GM19468 (cell line): Measurements from ENCODE around the gene BACE2.

Experiments
- ATAC-seq: cut with Tn5 transposase; IDR thresholded peaks from one replicate; pipeline ENCODE4 v1.9.1; 2021; ENCODE audit warnings: mild to moderate bottlenecking, moderate library complexity, moderate number of reproducible peaks; ENCODE audit not compliant: unreplicated experiment; ENCODE audit errors: extremely low read depth

Gene BACE2

DNA sequence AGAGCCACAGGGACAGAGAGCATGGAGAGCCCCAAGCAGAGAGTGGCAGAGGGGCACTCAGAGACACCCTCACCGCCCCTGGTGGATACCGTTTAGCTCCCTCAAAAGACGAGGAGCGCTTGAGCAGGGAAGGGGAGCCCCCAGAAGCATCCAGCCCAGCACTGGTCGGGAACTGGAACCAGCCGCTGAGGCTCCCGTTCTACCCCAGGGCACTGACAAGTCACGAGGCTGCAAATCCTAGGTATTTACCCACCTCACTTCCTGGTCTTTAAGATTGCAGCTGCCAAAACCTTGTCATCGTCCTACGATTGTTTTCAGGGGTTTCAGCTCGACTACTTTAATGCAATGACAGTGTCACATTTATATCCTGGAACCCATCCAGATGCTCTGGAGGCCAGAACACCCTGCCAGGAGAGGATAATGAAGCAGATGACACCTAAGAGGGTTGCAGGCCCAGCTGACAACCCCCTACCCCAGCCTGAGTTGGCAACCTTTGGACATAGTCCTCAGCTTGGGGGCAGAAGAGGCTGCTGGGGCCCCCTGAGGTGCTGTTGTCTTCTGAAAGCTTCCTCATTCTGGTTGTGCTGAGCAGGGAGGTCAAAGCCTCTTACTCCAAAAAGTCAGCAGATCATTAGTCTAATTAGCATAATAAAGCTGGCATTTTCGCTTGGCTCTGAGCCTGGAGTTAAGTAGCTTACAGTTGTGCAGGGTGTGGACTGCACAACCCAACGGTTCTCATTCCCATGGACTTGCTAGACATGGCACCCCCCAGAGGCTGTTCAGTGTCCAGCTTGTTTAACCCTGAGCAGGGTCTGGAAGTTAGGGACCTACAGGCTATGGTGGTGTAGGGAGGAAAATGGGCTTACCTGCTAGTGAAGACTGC, 20.6 kb upstream of the BACE2 start:
- ATAC-seq = no peak

- ATAC-seq = no peak
Measured at GRCh38 chr21:41147979-41148355, 20.0 kb upstream of the BACE2 start.

DNA sequence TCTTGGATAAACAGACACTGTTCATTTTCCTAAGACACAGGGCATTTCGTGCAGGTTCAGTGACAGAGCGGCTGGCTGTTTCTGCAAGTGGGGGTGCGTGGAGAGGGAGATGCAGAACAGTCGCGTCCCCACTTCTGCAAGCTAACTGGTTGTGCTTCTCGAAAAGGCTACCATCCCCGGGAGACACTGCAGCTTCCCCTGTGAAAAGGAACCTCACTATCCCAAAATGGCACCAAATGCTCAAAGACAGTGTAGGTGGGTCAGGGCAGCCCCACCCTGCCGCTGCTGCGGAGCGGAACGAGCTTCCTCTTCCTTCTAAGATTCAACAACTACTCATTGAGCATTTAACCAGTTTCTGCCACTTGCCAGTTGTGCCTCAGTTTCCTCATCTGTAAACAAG, 19.2 kb upstream of the BACE2 start:
- no peak for ATAC-seq

GRCh38 chr21:41149199-41149598, 18.8 kb upstream of the BACE2 start:
- no peak for ATAC-seq

DNA sequence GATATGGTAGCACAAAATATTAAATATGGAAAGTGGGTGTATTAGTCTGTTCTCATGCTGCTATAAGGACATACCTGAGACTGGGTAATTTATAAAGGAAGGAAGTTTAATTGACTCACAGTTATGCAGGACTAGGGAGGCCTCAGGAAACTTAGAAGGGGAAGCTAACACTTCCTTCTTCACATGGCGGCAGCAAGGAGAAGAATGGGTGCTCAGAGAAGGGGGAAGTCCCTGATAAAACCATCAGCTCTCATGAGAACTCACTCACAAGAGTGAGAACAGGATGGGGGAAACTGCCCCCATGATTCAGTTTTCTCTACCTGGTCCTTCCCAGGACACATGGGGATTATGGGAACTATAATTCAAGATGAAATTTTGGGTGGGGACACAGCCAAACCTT, 15.8 kb upstream of the BACE2 start:
- no peak for ATAC-seq

- ATAC-seq = no peak
Measured at GRCh38 chr21:41153443-41153842, 14.5 kb upstream of the BACE2 start.

DNA sequence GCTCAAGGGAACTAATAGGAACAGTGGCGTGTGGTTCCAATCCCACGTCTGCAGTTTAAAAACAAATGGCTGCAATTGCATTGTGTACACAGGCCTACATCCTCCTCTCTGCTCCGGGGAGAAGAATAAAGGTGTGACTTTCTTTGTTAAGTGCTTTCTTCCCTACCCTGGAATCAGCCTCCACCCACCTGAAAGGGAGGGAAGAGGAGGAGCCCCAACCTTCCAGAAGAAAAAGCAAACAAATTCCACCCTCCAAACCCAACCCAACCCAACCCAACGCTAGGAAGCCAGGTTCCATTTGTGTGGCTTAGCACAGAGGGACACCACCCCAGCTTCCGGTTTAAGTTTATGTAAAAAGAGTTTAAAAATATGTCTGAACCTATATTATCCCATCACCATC, 11.8 kb upstream of the BACE2 start:
- ATAC-seq = no peak

DNA sequence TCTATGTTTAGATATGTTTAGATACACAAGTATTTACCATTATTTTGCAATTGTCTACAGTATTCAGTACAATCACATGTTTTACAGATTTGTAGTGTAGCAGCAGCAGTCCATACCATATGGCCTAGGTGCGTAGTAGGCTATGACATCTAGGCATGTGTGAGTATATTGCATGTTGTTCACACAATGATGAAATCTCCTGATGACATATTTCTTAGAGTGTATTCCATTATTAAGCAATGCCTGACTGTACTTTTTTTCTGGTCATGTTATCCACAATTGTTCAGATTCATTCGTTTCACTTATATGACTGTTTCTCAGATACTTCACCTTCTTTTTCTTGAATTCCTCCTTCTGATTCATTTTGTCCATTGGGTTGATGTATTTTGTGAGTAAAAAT, 9.9 kb upstream of the BACE2 start:
- no peak for ATAC-seq

- no peak for ATAC-seq
Measured at GRCh38 chr21:41160036-41160435, 7.9 kb upstream of the BACE2 start.

GRCh38 chr21:41161428-41161827, 6.5 kb upstream of the BACE2 start:
- ATAC-seq = no peak

DNA sequence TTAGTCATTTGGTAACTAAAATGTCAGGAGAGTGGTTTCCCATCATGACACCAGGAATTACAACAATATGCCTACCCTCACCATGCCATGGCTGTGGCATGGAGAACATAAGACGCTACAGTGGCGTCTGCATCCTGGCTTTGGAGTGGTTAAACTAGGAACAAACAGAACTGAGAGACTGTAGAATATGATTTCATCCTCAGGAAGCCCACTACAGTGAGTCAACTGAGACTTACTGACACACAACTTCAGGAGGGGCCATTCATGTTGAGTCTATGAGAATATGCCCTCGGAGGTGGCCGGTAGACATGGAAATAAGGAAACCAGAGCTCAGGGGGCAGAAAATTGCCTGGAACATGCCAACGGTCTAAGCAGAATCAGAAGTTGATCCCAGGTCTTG, 5.9 kb upstream of the BACE2 start:
- ATAC-seq = no peak

GRCh38 chr21:41163091-41163490, 4.9 kb upstream of the BACE2 start:
- no peak for ATAC-seq

DNA sequence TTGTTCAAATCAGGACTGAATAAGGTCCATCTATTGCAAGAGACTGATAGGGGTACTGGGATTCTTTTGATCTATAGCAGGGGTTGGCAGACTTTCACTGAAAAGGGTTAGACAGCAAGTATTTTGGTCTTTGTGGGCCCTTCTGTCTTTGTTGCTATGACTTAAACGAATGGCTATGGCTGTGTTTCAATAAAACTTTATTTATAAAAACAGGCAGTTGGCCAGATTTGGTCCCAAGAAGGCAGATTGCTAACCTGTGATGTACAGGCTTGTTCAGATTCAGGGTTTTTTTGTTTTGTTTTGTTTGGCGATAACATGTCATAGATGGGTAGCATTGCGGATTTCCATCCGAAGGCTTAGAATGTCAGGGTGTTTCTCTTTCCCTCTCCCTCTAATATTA, 3.9 kb upstream of the BACE2 start:
- no peak for ATAC-seq

- no peak for ATAC-seq
Measured at GRCh38 chr21:41164981-41165655, 2.8 kb upstream of the BACE2 start.

DNA sequence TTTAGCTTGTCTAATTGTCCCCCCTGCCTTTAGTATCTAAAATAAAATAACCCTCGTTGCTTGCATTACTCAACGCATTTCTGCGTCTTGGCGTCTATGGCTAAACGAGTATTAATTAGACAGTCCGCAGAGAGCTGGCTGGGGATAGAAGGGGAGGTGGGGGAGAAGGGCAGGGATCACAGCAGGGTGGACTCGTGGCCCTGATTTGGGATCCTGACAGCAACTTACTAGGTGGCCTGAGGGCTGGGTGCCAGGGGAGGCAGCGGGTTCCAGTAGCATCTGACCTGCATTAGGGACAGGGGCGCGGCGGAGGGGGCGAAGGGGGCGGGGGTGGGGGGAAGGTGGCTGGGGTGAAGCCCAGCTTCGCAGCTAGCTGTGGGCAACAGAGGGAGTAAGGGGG, 1.1 kb upstream of the BACE2 start:
- no peak for ATAC-seq

GRCh38 chr21:41168391-41169257, 664 bp downstream of the BACE2 start:
- no peak for ATAC-seq

- ATAC-seq = no peak
Measured at GRCh38 chr21:41169258-41169576, 1.3 kb downstream of the BACE2 start.

- no peak for ATAC-seq
Measured at GRCh38 chr21:41169701-41170100, 1.7 kb downstream of the BACE2 start.

DNA sequence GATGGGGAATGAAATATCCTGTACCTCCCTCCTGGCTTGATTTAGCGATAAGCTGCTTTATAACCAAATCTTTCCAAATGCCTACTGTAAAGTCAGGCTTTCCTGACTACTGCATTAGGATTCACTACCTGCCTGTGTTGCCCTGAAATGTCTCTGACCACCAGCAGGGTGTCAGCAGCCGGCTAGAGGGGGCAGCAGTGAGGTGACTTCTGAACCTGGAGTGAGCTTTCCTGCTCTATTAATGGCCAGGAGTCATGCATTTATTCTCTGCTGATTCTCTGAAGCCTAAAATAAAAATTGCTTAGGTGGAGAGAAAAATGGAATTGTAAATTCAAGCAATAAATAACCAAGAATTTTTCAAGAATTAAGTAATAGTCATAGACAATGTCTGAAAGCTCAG, 2.5 kb downstream of the BACE2 start:
- ATAC-seq = no peak

- ATAC-seq = no peak
Measured at GRCh38 chr21:41170859-41171609, 3.1 kb downstream of the BACE2 start.
